SKM-1 (cell line): Measurements from ENCODE around the gene ITGA5.
A peak's percentile ranks its signal among the peaks of the same experiment; 100 is the strongest.

ENCODE experiments used
- DNase-seq: peaks from one replicate; lab custom pipeline; 2025; ENCODE audit not compliant: unreplicated experiment; lab: John Stamatoyannopoulos, UW

Gene ITGA5

DNA sequence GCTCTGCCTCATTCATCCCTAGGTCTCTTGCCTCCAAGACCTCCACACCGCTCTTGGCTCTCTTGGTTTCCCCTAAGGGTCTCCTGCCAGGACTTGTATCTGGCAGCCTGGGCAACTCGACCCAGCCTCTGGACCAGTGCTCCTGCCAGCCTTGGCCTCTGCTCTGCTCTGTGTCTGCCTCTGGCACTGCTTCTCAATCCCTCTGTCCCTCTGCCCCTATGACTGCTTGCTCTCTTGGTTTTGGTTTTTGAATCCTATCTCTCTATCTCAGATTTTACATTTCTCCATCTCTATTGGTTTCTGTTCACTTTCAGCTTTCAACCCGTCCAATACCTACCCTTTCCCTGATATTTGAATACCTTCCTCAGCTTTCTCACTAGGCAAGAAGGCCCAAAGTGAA lies 6.3 kb downstream of the ITGA5 start:
- no peak for DNase-seq

DNA sequence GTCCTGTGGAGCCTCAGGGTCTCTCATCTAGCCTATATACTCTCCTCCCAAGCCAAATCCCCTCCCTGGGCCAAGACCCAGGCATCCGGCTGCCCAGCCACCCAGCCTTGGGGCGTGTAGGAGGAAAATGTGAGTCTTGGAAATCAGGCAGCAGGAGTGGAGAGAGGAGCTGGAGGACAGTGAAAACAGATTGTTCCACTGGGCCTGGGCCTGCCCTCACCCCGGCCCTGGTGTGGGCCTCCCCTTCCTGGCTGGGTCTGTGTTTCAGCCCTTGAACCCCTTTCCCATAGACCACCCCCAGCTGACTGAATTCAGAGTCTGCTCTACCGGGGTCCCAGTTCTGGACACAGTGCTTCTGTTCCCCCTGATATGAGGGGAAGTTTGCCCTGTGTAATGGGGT lies 6.7 kb downstream of the ITGA5 start:
- no peak for DNase-seq

DNA sequence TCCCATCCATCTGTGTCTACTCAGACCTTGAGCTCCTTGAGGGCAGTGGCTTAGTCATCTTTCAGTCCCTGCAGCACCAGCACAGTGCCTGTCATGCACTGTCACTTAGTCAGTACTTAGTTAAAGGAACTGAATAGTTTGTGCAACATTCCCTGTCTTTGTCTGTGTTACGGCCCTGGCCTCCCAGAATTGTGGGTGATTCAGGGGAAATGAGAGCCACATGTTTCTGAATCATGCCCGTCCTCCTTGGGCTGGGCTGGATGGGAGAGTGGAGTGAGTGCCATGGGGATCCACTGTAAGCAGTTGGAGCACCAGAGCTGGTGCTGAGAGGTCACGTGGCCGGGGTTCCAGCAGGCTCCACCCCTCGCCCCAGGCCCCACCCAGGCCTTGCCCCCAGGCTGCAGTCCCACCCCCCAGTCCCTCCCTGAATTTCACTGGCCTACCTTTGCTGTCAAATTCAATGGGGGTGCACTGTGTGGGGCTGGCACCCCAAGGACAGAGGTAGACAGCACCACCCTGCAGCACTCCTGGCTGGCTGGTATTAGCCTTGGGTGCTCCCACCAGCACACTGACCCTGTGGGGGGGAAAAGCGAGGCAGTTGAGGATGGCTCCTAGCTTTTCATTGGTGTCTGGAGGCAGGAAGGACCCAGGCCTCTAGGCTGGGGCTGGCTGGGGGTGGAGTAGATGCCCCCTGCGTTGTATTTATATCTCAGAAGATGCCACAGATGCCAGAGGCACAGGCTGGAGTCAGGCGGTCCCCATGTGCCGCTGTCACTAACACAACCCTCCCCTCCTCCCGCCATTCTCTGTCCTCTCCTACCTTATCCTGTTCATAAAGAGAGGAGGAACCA lies 7.5 kb downstream of the ITGA5 start:
- no peak for DNase-seq

DNA sequence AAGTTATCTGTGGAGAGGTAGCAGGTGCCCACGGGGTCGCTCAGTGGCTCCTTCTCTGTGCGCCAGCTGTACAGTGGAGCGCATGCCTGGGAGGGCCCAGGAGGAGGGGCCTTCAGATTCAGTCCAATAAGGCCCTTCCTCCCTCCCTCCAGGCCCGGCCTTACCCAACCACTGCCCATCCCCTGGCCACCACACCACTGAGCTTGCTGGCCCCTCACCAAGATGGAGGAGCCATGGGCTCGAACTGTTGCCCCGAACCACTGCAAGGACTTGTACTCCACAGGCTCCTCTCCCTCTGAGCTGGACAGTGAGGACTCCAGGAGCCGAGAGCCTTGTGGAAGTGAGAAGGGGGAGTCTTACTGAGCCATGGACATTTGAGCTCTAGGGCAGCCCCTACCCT lies 9.8 kb downstream of the ITGA5 start:
- DNase-seq, result no peak

DNA sequence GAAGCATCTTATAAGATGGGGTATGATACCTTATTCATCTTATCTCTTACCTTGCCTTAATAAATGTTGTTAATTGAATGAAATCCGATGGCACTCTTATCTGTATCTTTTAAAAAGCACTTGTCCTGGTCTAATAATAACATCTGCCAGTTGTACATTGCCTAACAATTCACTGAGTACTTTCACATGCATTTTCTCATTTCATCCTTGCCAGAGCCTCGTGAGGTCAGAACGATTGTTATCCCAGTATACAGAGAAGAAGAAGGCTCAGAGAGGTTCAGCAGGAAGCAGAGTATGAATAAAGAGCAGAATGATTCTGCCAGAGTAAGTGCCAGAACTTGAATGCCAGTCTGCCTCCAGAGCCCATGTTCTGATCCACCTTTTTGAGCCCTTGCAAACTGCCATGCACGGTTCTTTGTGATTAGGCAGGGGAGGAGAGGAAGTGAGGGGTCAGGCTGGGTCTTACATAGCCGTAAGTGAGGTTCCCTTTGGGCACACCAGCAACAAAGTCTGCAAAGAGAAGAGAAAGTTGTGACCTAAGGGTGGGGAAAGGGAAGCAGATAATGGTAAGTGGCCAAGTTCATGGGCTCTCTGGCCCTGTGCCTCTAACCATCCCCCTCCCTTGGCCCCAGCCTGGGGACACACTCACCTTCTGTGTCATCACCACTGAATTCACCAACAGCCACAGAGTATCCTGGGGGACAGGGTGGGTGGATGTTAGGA lies 11.7 kb downstream of the ITGA5 start:
- no peak for DNase-seq

DNA sequence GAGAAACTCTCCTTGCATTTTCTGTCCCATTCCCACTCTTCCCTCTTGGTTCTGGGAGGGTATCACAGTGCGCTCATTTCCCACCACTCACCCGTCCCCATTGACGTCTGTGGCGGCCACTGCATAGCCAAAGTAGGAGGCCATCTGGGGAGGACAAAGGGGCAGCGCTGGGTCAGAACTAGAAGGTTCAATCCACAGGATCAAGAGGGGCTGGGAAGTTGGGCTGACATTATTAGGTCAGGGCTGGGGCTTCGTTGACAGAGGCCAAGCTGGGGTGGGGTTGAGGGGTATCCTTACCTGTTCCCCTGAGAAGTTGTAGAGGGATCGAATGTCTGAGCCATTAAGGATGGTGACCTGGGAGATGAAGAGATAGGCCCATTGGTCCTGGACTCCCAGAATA lies 13.5 kb downstream of the ITGA5 start:
- no peak for DNase-seq

DNA sequence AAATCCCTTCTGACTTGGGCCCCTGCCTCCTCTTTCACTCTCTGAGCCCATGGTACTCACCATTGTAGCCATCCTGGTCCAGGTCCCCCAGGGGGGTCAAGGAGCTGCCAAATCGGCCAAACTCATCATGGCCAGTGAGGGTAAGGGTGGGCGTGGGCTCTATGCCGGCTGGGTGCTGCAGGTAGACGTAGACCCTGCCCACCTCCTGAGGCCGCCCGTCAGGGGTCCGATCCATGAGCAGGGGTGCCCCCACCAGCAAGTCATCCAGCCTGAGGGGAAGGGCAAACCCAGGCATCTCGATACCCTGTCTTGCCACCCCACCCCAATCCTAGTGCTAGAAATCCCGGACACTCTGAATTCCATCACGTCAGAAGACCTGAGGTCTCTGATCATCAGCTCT lies 14.0 kb downstream of the ITGA5 start:
- DNase-seq, result no peak

DNA sequence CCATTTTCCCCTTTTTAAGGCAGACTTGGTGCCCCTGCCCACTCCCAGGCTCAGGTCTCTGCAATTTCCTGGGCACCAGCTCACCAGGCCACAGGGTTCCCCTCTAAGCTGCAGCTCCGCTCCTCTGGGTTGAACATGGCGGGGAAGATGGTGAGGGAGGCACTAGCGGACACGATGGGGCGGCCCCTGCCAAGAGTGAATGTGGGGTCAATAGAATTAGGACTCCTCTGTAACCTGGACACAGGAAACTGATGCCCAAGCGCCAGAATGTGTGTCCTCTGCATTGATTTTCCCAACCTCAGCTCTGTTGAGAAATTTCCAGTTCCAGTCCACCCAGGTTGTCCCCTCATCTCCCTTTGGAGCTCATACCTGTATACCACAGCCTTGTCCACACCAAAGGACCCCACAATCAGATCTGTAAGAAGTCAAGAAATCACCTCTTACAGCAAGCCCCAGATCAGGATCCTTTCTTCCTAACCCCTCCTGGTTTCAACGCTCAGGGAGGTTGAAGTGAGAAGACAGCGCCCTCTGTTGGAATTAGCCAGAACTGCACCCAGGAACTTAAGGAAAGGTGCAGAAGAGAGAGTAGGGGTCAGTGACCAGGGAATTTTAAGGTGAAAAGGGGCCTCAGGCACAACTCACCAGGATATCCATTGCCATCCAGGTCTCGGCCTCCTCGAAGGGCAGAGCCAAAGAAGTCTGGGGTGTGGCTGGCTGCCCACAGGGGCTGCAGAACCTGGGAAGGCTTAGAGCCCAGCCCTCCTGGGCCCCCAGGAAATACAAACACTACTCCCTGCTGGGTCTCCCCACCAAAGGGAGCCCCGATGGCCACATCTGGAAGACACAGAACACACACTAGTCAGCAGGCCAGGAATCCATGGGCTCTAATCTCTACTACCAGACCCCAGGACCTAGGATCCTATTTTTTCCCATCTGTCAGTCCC lies 14.7 kb downstream of the ITGA5 start:
- DNase-seq, result no peak

DNA sequence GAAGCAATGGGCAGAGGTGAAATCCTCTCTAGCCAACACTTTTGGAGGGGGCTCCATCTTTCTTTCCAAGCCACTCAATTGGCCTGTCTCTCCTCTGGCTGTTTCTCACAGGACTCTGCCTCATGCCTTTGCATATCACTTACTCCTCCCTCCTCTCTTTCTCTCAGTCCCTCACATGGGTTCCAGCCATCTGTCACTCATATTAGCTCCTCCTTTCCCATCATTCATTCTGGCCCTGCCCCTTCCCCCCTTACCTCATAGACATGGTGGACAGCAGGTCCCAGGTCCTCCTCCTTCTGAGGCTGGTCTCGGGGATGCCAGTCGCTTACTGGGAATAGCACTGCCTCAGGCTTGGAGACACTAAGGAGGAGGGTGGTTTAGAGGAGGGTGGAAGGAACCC lies 17.9 kb downstream of the ITGA5 start:
- DNase-seq, result no peak

DNA sequence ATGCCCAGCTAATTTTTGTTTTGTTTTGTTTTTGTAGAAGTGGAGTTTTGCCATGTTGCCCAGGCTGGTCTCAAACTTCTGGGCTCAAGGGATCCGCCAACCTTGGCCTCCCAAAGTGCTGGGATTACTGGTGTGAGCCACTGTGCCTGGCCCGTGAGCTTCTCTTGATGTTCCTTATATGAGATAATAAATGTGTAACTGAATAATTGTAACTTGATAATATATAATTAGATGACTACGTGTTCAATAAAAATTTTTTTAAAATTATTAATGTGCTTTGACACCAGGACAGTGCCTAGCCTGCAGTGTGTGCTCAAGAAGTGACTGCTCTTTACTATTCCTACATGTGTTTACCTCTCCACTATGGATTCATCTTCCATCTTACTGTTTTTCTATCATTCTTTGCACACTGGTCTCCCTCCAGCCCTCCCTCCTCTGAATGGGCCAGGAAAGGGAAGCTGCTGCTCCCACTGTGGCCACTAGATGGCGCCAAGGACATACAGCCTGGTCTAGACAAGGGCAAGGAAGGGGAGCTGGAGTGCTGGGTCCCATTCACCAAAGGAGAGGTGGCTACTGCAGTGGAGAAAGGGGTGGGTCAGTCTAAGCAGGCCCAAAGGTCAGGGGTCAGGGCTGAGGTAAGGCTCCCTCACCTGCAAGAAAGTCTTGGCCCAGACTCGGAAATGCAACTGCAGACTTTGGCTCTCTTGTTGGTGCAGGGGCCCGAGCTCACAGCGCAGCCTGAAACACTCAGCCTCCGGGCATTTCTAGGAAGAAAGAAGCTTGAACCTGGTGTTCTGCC lies 19.9 kb downstream of the ITGA5 start:
- DNase-seq, result peak; percentile 31

DNA sequence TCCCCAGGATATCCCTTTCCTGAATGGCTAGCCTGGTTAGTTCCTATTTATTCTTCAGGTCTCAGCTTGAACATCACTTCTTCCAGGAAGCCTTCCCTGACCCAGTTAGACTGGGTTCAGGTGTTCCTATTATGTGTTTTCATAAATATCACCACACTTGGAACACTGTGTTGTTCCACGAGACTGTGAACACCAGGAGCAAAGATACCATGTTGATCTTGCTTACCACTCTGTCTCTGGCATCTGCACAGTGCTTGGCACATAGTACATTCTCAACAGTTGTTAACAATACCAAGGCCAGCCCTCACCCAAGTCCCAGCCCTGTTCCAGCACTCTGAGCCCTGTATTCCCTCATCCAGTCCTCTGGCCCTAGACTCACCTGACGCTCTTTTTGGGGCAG lies 20.8 kb downstream of the ITGA5 start:
- no peak for DNase-seq

DNA sequence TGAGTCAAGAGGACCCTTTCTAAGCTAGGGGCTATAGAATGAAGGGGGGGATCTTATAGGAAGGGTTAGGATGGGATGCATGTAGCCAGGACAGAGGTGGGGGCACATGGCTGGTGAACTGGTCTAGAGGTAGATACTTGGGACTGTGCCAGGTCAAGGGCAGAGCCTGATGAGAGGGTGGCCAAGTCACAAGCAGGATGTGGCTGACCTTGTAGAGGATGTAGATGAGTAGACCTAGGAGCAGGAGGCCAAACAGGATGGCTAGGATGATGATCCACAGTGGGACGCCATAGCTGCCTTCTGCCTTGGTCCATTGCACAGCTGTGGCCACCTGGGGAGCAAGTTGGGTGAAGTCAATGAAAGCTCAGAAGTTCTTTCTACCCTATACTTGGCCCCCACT lies 21.9 kb downstream of the ITGA5 start:
- DNase-seq, result no peak

DNA sequence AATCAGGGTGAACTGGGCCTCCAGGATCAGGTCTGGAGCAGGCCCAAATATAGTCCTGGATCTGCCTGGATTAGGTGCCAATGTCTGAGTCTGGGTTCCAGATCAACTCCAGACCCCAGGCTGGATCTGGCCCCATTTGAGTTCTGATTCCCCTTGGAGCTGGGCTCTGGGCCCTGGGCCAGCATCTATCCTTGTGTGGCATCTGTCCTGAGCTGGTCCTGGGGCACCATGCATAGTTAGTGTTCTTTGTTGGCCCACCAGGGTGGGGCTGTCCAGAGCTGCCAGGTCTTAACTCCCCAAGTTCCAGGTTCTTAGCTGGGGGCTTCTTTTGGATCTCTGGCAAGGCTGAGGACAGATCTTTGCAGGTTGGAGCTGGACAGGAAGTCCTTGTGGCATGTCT lies 23.5 kb downstream of the ITGA5 start:
- no peak for DNase-seq

DNA sequence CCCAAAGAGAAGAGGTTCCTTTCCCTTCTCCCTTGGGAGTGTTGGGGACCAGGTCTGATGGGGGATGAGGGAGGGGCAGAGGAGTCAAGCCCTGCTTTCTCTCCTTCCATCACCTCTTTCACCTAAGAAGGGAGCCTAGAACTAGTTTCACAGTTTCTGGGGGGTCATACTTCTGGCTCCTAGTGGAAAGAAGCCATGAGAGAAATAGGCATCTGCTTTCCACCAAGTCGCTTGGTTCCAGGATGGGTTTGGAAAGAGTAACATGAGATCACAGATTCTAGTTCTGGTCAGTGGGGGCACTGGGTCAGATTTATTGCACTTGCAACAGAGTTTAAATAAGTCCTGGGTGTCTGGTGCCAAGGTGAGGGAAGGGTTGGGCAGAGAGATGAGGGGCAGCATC lies 24.1 kb downstream of the ITGA5 start:
- no peak for DNase-seq

DNA sequence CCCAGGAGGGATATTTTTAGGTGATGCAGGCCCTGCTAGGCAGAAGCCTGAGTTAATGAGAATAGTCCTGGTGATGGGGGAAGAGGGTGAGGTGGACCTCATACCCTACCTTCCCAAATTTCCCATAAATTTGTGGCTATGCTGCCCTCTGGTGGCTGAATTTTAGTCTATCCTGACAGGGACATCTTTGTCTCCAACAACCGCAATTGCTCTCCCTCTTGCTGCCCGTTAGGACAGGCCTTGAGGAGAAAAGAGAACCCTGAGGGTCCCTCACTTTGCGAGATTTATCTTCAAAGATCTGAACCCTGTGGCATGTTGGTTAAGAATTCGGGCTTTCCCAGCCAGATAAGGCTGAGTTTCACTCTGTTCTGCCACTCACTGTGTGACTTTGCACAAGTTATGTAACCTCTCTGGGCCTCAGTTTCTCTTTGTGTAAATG lies 24.8 kb downstream of the ITGA5 start:
- no peak for DNase-seq

DNA sequence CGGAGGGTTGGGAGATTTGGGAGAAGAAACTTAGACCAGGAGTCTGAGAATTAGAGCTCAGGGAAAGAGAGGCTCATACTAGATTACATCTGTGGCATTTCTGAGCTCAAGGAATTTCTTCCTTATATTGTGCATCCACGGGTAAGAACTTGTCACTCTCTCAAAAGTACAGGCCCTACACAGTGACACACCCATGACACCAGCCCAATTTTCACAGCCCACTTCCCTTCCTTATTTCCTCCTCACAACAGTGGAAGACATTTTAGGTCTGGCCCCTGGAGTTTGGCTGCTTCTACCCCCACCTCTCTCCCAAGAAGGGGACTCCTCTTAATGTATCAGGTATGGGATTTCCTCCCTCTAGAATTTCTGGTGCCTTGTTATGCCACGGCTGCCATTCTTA lies 25.3 kb downstream of the ITGA5 start:
- DNase-seq, result no peak

DNA sequence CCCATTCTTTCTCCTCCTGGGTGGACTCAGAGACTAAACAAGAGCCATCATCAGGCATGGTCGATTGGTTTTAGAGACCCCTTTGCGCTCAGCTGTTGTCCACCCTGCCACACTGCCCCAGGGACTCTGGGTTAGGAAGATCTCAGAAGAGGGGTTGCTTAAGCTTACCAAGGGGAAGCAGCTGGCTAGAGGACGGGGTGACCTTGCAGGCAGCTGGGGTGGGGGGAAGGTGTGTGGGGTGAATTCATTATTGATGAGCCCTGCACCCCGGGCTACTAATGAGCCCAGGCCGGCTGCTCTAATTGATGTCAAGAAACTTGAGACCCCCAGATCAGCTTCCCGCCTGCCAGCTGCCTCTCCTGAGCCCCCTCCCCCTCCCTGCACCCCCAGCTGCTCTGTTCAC lies 25.9 kb downstream of the ITGA5 start:
- no peak for DNase-seq

DNA sequence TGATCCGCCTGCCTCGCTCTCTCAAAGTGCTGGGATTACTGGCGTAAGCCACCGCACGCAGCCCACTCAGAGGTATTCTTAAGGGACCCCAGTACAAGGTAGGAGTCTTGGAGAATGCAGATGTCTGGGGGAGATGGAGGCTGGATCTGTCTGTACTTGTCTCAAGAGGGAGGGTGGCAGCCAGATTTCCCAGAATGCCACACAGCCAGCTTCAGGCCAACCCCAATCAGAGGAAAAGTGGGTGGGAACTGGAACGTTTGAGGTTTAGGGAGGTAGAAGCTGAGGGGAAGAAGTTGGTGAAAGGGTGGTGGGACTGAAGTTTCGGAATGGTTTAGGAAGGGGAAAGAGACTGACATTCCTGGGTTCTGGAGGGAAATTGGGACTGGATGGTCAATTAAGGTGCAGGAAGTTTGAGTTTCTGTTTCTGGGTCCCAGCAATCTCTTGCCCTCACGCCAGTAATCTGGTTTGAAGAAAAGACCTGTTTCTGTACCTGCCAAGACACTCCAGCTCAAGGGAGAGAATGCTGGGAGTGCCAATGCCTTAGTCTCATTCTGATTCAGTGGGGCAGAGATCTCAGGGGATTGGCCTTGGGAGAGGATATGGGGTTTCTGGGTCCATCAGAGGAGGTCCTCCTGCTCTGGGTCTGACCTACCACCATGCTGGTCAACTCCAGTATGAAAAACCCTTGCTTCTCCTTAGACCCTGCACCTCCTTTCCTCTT lies 26.4 kb downstream of the ITGA5 start:
- DNase-seq, result no peak

DNA sequence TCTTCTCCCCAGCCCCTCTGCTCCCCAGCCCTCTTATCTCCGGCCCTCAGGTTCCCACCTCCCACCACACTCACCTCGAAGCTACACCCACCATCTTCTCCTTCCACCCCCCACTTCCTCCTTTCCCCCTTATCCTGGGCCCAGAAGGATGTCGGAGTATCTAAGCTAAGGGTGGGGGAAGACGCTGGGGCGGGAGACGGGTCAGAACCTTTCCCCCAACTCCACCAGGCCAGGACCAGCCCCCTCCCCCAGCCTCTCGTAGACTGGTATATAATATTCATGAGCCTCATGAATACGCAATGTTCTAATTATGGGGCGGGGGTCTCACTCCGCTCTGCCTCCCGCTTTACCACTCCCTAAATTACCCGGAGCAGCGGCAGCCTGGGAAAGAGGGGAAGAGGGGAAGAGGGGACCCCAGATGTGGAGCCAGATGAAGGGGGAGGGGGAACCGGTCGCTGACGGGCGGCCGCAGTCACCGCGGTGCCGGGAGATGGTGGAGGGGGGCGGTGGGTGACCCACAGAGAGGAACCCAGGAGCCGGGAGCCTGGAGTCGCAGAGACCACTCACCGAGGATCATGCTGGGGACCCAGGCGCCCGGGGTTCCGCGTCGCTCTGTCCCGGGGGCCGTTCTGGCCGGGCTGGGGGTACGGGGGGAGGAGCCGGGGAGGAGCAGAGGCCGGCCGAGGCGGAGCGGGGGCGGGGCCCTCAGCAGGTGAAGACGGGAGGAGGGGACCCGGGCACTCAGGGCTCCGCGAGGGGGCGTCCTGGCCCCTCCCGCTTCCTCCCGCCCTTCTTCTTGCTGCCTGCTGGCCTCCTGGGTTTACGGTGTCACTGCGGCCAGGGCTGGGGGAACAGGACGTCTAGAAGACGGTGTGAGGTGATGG lies 28.2 kb downstream of the ITGA5 start:
- DNase-seq, result no peak
